KMS-11 (cell line): ENCODE results near the gene SGSH.

ENCODE experiments used
- H2AFZ ChIP-seq: fragments of 200-600 bp; sonication (generic); 2 replicates; pipeline ENCODE4 v1.6.1; 2016; ENCODE audit warnings: antibody characterized with exemption, mixed run types, low read depth
- H3K27ac ChIP-seq: fragments of 200-600 bp; sonication (generic); 2 replicates; pipeline ENCODE4 v1.6.1; 2016; ENCODE audit warnings: mild to moderate bottlenecking, mixed run types
- H3K27me3 ChIP-seq: fragments of 200-600 bp; sonication (generic); 2 replicates; pipeline ENCODE4 v1.6.1; 2017; ENCODE audit warnings: mild to moderate bottlenecking, low read depth, mixed run types, moderate library complexity; ENCODE audit not compliant: insufficient read depth
- H3K36me3 ChIP-seq: fragments of 200-600 bp; sonication (generic); 2 replicates; pipeline ENCODE4 v1.6.1; 2017; ENCODE audit warnings: mild to moderate bottlenecking, mixed run types; ENCODE audit not compliant: insufficient read depth
- H3K4me1 ChIP-seq: fragments of 200-600 bp; sonication (generic); 2 replicates; pipeline ENCODE4 v1.6.1; 2016; ENCODE audit warnings: mild to moderate bottlenecking, low read depth, mixed run types; ENCODE audit not compliant: poor library complexity, severe bottlenecking
- H3K4me2 ChIP-seq: fragments of 200-600 bp; sonication (generic); 2 replicates; pipeline ENCODE4 v1.7.0; 2016; ENCODE audit warnings: mild to moderate bottlenecking, mixed run types
- H3K4me3 ChIP-seq: fragments of 200-600 bp; sonication (generic); IDR thresholded peaks from 2 replicates; pipeline ENCODE4 v1.6.1; 2017; ENCODE audit warnings: low read depth, low read length, mixed read lengths; ENCODE audit not compliant: insufficient read depth
- H3K79me2 ChIP-seq: fragments of 200-600 bp; sonication (generic); 2 replicates; pipeline ENCODE4 v1.6.1; 2016; ENCODE audit warnings: low read depth, mixed run types; ENCODE audit not compliant: insufficient read depth
- H3K9ac ChIP-seq: fragments of 200-600 bp; sonication (generic); 2 replicates; pipeline ENCODE4 v1.6.1; 2016; ENCODE audit warnings: mild to moderate bottlenecking, mixed run types
- H4K20me1 ChIP-seq: fragments of 200-600 bp; sonication (generic); 2 replicates; pipeline ENCODE4 v1.6.1; 2016; ENCODE audit warnings: mild to moderate bottlenecking, mixed run types; ENCODE audit not compliant: insufficient read depth
- CTCF ChIP-seq: fragments of 200-600 bp; sonication (generic); conservative IDR thresholded peaks from 2 replicates; pipeline ENCODE4 v1.6.1; 2017; ENCODE audit warnings: low read depth, mild to moderate bottlenecking, antibody characterized with exemption, low read length, moderate library complexity, mixed read lengths

Gene SGSH

DNA sequence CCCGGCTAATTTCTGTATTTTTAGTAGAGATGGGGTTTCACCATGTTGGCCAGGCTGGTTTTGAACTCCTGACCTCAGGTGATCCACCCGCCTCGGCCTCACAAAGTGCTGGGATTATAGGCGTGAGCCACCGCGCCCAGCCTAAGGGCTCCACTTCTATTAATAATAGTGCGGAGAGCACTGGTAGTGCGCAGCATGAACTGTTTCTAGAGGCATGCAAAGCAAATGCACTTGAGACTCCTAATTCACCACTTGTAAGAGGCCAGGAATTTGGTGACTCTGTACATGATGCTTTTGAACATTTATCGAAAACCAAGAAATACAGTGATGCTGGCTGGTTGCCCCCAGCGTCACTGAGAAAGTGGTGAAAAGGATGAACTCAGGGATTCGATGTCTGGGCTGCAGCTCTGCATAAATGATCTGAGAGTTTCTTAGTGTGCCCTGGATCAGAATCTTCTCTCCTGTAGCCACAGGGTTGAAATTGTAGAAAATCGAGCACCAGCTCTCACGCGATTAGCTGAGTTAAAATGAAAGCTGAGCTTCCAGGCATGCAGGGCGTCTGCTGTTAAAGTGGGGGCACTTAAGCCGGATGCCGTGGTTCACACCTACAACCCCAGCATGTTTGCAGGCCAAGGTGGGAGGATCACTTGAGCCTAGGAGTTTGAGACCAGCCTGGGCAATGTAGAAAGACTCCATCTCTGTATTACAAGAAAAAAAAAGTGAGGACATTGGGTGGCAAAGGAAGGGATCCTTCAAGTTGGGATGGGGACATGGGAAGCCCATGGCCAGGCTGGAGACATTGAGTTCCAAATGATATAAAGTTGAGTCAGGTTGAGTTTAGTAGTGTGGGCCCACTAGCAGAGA is 45.3 kb upstream of the SGSH start:
- H4K20me1 ChIP-seq: no peaks in the 10 kb centered on the region

DNA sequence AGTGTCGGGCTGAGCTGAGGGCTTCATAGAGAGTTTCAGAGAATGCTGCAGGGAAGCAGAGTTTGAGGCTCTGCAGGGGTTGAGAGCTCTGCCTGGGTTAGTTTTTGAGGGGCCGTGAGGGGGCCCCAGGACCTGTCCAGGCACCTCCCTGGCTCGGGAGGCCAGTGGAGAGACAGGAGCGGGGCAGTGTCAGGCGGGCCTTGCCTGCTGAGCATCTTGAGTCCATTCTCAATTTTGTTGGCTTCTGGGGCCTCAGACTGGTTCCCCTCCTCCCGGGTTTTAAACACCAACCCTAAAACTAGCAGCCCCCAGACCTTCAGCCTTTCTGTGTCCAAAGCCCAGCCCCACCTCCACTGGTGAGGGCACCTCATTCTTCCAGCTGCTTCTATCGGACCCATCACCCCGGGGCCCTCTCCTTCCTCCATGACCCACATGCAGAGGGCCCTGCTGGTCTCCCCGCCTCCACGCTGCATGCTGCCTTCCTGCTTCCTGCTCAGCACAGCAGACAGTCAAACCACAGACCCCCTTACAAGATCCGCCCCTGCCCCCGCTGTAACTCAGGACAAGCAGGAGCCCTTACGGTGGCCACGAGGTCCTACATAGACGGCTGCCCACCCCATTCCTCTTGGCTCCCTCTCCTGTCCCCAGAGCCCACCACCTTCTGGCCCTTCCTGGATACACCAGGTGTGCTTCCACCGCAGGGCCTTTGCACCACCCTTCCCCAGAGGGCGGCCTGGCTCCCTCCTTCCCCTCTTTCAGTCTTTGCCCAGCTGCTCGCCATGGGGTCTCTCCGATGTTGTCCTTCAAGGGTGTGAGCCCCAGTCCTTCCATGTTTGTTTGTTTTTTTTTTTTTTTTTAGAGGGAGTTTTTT is 44.3 kb upstream of the SGSH start:
- Histone ChIP-seq H3K36me3 (no peaks in the 10 kb centered on the region), H3K9ac (no peak overlapping the region), H3K4me1 (peaks cover 33% of the 10 kb centered on the region), H3K4me3 (no peak overlapping the region), H3K27ac (no peak overlapping the region), H4K20me1 (no peaks in the 10 kb centered on the region), H3K4me2 (peak overlapping the region; percentile 99), H3K79me2 (no peaks in the 10 kb centered on the region), H2AFZ (no peak overlapping the region), H3K27me3 (no peaks in the 10 kb centered on the region)
- TF ChIP-seq CTCF: no peak

More for the DNA sequence above, 45.3 kb upstream of the SGSH start:
- Histone ChIP-seq H3K27me3 (no peaks in the 10 kb centered on the region), H3K27ac (no peak overlapping the region), H2AFZ (no peak overlapping the region), H3K4me2 (no peak overlapping the region), H3K36me3 (no peaks in the 10 kb centered on the region), H3K4me1 (peaks cover 29% of the 10 kb centered on the region), H3K4me3 (no peak overlapping the region), H3K79me2 (no peaks in the 10 kb centered on the region), H3K9ac (no peak overlapping the region)
- TF ChIP-seq CTCF: no peak

- H3K27ac ChIP-seq: peak overlapping the region; percentile 88
- H2AFZ ChIP-seq: no peak overlapping the region
- no peak for TF ChIP-seq CTCF
- H4K20me1 ChIP-seq: no peaks in the 10 kb centered on the region
- H3K27me3 ChIP-seq: no peaks in the 10 kb centered on the region
- H3K4me2 ChIP-seq: peak overlapping the region; percentile 99
- peaks cover 41% of the 10 kb centered on the region for H3K4me1 ChIP-seq
- H3K9ac ChIP-seq: peak overlapping the region; percentile 19; the same call in 1 of the 2 replicates
- no peaks in the 10 kb centered on the region for H3K36me3 ChIP-seq
- H3K4me3 ChIP-seq: no peak overlapping the region
- H3K79me2 ChIP-seq: no peaks in the 10 kb centered on the region
These were observed 43.4 kb upstream of the SGSH start for GRCh38 chr17:80263253-80264204.

DNA sequence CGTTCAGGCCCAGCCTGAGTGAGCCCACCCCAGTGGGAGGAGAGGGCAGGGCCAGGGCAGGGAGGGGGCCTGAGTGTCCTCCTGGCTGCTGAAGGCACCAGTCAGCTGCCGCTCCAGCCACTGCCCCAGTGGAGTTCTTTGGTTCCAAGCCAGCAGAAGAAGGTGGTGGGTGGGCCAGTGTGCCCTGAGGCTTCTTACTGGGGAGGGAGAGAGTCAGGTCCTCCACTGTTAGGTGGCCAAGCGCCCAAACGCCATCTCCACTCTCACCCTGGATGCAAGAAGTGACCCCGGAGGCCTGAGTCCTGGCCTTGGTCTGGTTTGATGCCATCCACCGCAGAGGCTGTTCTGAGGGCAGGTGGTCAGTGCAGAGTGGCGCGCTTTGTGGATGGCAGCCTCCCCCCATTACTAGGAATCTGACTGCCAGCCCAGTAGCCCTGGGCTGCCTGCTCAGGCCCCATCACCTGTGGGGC is 42.7 kb upstream of the SGSH start:
- Histone ChIP-seq H3K27me3 (no peaks in the 10 kb centered on the region), H2AFZ (no peak overlapping the region), H3K79me2 (no peaks in the 10 kb centered on the region), H3K36me3 (no peaks in the 10 kb centered on the region), H3K4me2 (peak overlapping the region; percentile 99), H3K9ac (no peak overlapping the region), H3K4me3 (no peak overlapping the region), H3K27ac (peak overlapping the region; percentile 88), H3K4me1 (peaks cover 46% of the 10 kb centered on the region), H4K20me1 (no peaks in the 10 kb centered on the region)
- TF ChIP-seq CTCF: no peak
